Uterus (tissue), 4 donors: ENCODE results near the gene CLEC9A. TPM values are rescaled to one million over a fixed set of nuclear protein-coding genes. Genes with fewer than 3 reads are reported as not detected.

Experiments
- DNase-seq, 2 donors: peaks; one replicate each; pipeline ENCODE4 v3.0.0-alpha.2; 2019 to 2020
- H3K27ac ChIP-seq, 2 donors: fragments of 200-600 bp; sonication (generic); 1 replicate in 1 of 2; 2 replicates in 1 of 2; pipeline ENCODE4 v1.5.1; 2016 to 2018
- H3K27me3 ChIP-seq, 2 donors: fragments of 200-600 bp; sonication (generic); one replicate each; pipeline ENCODE4 v1.5.1; 2018 to 2019; ENCODE audit warnings: control low read depth in 1 of 2
- H3K36me3 ChIP-seq, 2 donors: fragments of 200-600 bp; sonication (generic); one replicate each; pipeline ENCODE4 v1.5.1; 2019; ENCODE audit warnings: control low read depth in 1 of 2
- H3K4me1 ChIP-seq, 2 donors: fragments of 200-600 bp; sonication (generic); one replicate each; pipeline ENCODE4 v1.5.1; 2018 to 2019; ENCODE audit warnings: control low read depth in 1 of 2
- H3K4me3 ChIP-seq, 2 donors: fragments of 200-600 bp; sonication (generic); 1 replicate in 1 of 2; 2 replicates in 1 of 2; pipeline ENCODE4 v1.5.1; 2018 to 2019; ENCODE audit warnings: mild to moderate bottlenecking in 1 of 2
- H3K9me3 ChIP-seq, 2 donors: fragments of 200-600 bp; sonication (generic); one replicate each; pipeline ENCODE4 v1.5.1; 2019; ENCODE audit warnings: control low read depth in 1 of 2
- POLR2A ChIP-seq, 2 donors: fragments of 450-650 bp; IDR thresholded peaks; one replicate each; pipeline ENCODE4 v1.6.1; 2016; ENCODE audit warnings: antibody characterized with exemption in 2 of 2, mild to moderate bottlenecking in 1 of 2, moderate library complexity in 1 of 2
- intact Hi-C: fragments of 100-400 bp; cut with DNase I; formaldehyde crosslinking; loops from one replicate; pipeline ENCODE4 v1.15.1; 2023; ENCODE audit warnings: low total_unique reads
- total RNA-seq, 4 donors: library from RNA; depleted of rRNA in 3 of 4; stranded (reverse); fragments of >200 nt in 3 of 4; gene quantifications; one replicate each; pipeline versions ENCODE4 v1.1.0 to v1.2.4, GENCODE V29; 2014 to 2023
- TF ChIP-seq, protein P1 (sequence below), 4 experiments: fragments of 200-600 bp in 2 of 4; fragments of 450-650 bp in 2 of 4; sonication (generic) in 2 of 4; IDR thresholded peaks; one replicate each; pipeline ENCODE4 v1.5.1; 2016 to 2019; ENCODE audit warnings: antibody characterized with exemption in 4 of 4, mild to moderate bottlenecking in 2 of 4, moderate library complexity in 1 of 4
- donor health status: DM: yes; HTN: yes; CAD: no.

Gene CLEC9A
- total RNA-seq, 4 donors from 2014 or later = 0.90 TPM; not detected in 3

DNA sequence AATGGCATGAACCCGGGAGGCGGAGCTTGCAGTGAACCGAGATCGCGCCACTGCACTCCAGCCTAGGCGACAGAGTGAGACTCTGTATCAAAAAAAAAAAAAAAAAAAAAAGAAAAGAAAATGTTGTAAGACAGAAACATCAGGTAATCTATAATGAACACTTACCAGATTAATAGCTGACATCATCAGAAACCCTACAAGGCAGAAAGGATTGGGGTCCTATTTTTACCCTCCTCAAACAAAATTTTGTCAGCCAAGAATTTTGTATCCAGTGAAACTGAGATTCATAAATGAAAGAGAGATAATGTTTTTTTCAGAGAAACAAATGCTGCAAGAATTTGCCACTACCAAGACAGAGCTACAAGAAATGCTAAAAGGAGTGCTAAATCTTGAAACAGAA is 54.3 kb downstream of the CLEC9A start:
- peaks cover 0 to 4% of the 10 kb centered on the region in 2 donors for H3K9me3 ChIP-seq
- no peak overlapping the region for H3K4me3 ChIP-seq
- no peaks in the 10 kb centered on the region for H3K27me3 ChIP-seq
- TF ChIP-seq POLR2A (IDR thresholded peaks at IDR 0.05) = no peak
- TF ChIP-seq, protein P1, sequence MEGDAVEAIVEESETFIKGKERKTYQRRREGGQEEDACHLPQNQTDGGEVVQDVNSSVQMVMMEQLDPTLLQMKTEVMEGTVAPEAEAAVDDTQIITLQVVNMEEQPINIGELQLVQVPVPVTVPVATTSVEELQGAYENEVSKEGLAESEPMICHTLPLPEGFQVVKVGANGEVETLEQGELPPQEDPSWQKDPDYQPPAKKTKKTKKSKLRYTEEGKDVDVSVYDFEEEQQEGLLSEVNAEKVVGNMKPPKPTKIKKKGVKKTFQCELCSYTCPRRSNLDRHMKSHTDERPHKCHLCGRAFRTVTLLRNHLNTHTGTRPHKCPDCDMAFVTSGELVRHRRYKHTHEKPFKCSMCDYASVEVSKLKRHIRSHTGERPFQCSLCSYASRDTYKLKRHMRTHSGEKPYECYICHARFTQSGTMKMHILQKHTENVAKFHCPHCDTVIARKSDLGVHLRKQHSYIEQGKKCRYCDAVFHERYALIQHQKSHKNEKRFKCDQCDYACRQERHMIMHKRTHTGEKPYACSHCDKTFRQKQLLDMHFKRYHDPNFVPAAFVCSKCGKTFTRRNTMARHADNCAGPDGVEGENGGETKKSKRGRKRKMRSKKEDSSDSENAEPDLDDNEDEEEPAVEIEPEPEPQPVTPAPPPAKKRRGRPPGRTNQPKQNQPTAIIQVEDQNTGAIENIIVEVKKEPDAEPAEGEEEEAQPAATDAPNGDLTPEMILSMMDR (IDR thresholded peaks at IDR 0.05) = no peak
- H3K27ac ChIP-seq = no peak overlapping the region
- no peaks in the 10 kb centered on the region for H3K36me3 ChIP-seq
- DNase-seq = no peak
- intact Hi-C loops = no loop called here
- no peaks in the 10 kb centered on the region for H3K4me1 ChIP-seq

DNA sequence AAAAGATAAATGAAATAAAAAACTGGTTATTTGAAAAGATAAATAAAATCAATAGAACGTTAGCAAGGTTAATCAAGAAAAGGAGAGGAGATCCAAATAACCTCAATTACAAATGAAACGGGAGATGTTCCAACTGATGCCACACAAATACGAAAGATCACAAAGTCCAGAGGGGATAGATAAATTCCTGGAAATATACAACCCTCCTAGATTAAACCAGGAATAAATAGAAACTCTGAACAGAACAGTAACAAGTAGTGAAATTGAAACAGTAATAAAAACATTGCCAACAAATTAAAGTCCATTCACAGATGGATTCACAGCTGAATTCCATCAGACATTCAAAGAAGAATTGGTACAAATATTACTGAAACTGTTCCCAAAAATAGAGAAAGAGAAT is 55.9 kb downstream of the CLEC9A start:
- intact Hi-C loops = no loop called here
- TF ChIP-seq, protein P1 (IDR thresholded peaks at IDR 0.05) = no peak
- no peak for TF ChIP-seq POLR2A (IDR thresholded peaks at IDR 0.05)
- no peaks in the 10 kb centered on the region for H3K4me1 ChIP-seq
- peaks cover 0 to 4% of the 10 kb centered on the region in 2 donors for H3K9me3 ChIP-seq
- no peak for DNase-seq
- H3K36me3 ChIP-seq = no peaks in the 10 kb centered on the region
- no peaks in the 10 kb centered on the region for H3K27me3 ChIP-seq
- no peak overlapping the region for H3K4me3 ChIP-seq
- no peak overlapping the region for H3K27ac ChIP-seq

DNA sequence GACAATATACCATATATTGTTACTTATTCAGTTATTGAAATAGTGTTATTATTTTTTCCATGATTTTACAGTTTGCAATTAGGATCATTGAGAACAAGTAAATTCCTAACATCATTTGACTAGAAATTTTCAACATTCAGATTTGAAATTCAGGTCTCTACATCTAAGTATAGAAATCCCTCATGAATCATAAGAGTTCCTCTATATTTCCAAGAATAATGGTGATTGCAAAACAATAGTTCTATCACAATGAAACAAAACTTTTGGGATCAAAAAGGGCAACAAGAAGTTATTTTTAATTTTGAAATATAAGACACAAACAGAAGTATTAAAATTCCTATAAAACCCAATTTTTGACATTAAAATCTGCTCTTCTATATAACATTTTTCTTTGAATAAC is 57.5 kb downstream of the CLEC9A start:
- no peak overlapping the region for H3K27ac ChIP-seq
- no peaks in the 10 kb centered on the region for H3K27me3 ChIP-seq
- peaks cover 0 to 4% of the 10 kb centered on the region in 2 donors for H3K9me3 ChIP-seq
- no peak for DNase-seq
- intact Hi-C loops = no loop called here
- H3K4me3 ChIP-seq = no peak overlapping the region
- no peaks in the 10 kb centered on the region for H3K4me1 ChIP-seq
- TF ChIP-seq, protein P1 (IDR thresholded peaks at IDR 0.05) = no peak
- H3K36me3 ChIP-seq = no peaks in the 10 kb centered on the region

DNA sequence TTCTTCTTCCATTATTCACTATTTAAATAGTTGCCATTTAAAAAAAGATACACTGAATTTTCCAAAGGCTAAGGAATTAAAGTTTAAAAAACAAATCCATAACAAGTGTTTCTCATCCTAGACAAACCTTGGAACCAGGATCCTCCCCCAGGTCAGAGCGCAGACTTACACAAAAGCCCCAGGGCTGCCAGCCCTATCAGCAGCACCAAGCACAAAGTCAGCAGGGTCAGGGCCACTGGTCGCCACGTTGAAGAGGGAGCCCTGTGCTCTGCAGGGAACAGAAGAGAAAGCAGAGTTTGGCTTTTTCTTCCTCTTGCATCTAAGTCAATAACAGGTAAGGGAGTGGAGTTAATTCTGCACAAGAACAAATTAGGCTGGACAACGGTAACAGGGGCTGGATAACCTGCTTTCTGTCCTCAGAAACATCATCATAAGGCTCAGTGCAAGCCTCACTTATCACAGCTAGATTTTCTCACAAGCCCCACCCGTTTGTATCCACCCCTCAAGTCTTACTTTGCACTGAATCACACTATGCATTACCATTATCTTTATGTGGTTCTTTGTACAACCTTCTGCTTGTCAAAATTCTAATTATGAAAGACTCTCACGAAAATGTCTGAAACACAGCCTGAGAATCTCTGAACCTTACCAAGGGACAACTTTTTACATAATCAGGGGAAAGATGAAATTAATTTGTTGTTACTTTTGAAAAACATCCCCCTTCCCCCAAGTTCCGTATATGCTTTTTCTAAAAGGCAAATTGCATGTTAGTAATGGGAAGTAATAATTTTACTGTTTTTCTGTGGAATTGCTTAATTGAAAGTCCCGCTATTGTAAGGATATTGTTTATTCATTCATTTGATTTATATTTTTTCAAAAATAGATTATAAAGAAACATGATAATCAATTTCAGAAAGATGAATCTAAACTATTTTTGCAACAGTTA is 58.7 kb downstream of the CLEC9A start:
- Histone ChIP-seq H3K4me1 (no peaks in the 10 kb centered on the region), H3K27ac (peak overlapping the region in 1 of 2 donors; percentile 41)
- intact Hi-C loops = no loop called here

More for the DNA sequence above, 58.7 kb downstream of the CLEC9A start:
- TF ChIP-seq POLR2A (IDR thresholded peaks at IDR 0.05) = no peak
- TF ChIP-seq, protein P1 (IDR thresholded peaks at IDR 0.05) = no peak
- no peaks in the 10 kb centered on the region for H3K9me3 ChIP-seq
- H3K4me3 ChIP-seq = no peak overlapping the region
- H3K27me3 ChIP-seq = no peaks in the 10 kb centered on the region
- H3K36me3 ChIP-seq = no peaks in the 10 kb centered on the region
- DNase-seq = no peak
